HEK293 (cell line): ENCODE measurements around the gene TMEM72.

Experiments
- GLI2 ChIP-seq: fragments of 450-650 bp; formaldehyde crosslinking; IDR thresholded peaks from 2 replicates; pipeline ENCODE4; 2017; ENCODE audit warnings: missing biosample characterization, missing genetic modification characterization, low read depth, borderline replicate concordance
- GLI4 ChIP-seq: fragments of 450-650 bp; formaldehyde crosslinking; IDR thresholded peaks from 2 replicates; pipeline ENCODE4 v1.5.1; 2016; ENCODE audit warnings: missing biosample characterization, missing genetic modification characterization
- GLIS1 ChIP-seq: fragments of 450-650 bp; formaldehyde crosslinking; IDR thresholded peaks from 2 replicates; pipeline ENCODE4 v1.5.1; 2016; ENCODE audit warnings: missing biosample characterization, missing genetic modification characterization
- HOXC10 ChIP-seq: sonication (generic); formaldehyde crosslinking; IDR thresholded peaks from 2 replicates; pipeline ENCODE4 v1.8.1; 2023; ENCODE audit warnings: mild to moderate bottlenecking, missing genetic modification reagents
- KLF1 ChIP-seq: fragments of 450-650 bp; formaldehyde crosslinking; IDR thresholded peaks from 2 replicates; pipeline ENCODE4 v1.5.1; 2016; ENCODE audit warnings: missing biosample characterization, missing genetic modification characterization
- KLF10 ChIP-seq: fragments of 450-650 bp; IDR thresholded peaks from 2 replicates; pipeline ENCODE4 v1.5.1; 2018; ENCODE audit warnings: missing biosample characterization, mild to moderate bottlenecking, missing genetic modification characterization
- KLF17 ChIP-seq: fragments of 450-650 bp; formaldehyde crosslinking; IDR thresholded peaks from 2 replicates; pipeline ENCODE4 v1.5.1; 2016; ENCODE audit warnings: missing biosample characterization, missing genetic modification characterization
- KLF9 ChIP-seq: fragments of 450-650 bp; formaldehyde crosslinking; IDR thresholded peaks from 2 replicates; pipeline ENCODE4 v1.5.1; 2016; ENCODE audit warnings: missing biosample characterization, missing genetic modification characterization, low read depth
- MEIS1 ChIP-seq: sonication (generic); formaldehyde crosslinking; IDR thresholded peaks from 2 replicates; pipeline ENCODE4 v1.8.1; 2022; ENCODE audit warnings: missing genetic modification reagents, mild to moderate bottlenecking, borderline replicate concordance
- OSR2 ChIP-seq: fragments of 450-650 bp; formaldehyde crosslinking; IDR thresholded peaks from 2 replicates; pipeline ENCODE4 v1.5.1; 2016; ENCODE audit warnings: missing biosample characterization, missing genetic modification characterization
- PBX3 ChIP-seq: sonication (generic); formaldehyde crosslinking; IDR thresholded peaks from 2 replicates; pipeline ENCODE4 v1.8.1; 2022; ENCODE audit warnings: mild to moderate bottlenecking, moderate library complexity, missing genetic modification reagents
- TCF7L2 ChIP-seq: IDR thresholded peaks from 2 replicates; pipeline ENCODE4 v1.6.1; 2011; ENCODE audit warnings: low read depth, mild to moderate bottlenecking, inconsistent platforms, low read length, moderate library complexity, borderline replicate concordance
- ZBTB11 ChIP-seq: fragments of 450-650 bp; formaldehyde crosslinking; conservative IDR thresholded peaks from 2 replicates; pipeline ENCODE4 v1.5.1; 2016; ENCODE audit warnings: low read depth, missing biosample characterization, missing genetic modification characterization
- ZBTB8A ChIP-seq: fragments of 450-650 bp; formaldehyde crosslinking; IDR thresholded peaks from 2 replicates; pipeline ENCODE4 v1.5.1; 2016; ENCODE audit warnings: missing biosample characterization, missing genetic modification characterization
- ZEB2 ChIP-seq: fragments of 450-650 bp; formaldehyde crosslinking; IDR thresholded peaks from 2 replicates; pipeline ENCODE4 v1.5.1; 2016; ENCODE audit warnings: missing biosample characterization, missing genetic modification characterization
- ZFHX2 ChIP-seq: fragments of 450-650 bp; formaldehyde crosslinking; conservative IDR thresholded peaks from 2 replicates; pipeline ENCODE4 v1.5.1; 2016; ENCODE audit warnings: missing biosample characterization, missing genetic modification characterization
- ZFP41 ChIP-seq: fragments of 450-650 bp; formaldehyde crosslinking; IDR thresholded peaks from 2 replicates; pipeline ENCODE4 v1.5.1; 2016; ENCODE audit warnings: missing biosample characterization, missing genetic modification characterization, borderline replicate concordance
- ZIC2 ChIP-seq: fragments of 450-650 bp; formaldehyde crosslinking; IDR thresholded peaks from 2 replicates; pipeline ENCODE4 v1.5.1; 2016; ENCODE audit warnings: missing biosample characterization, missing genetic modification characterization
- ZNF10 ChIP-seq: fragments of 450-650 bp; formaldehyde crosslinking; IDR thresholded peaks from 2 replicates; pipeline ENCODE4 v1.5.1; 2017; ENCODE audit warnings: missing biosample characterization, missing genetic modification characterization
- ZNF121 ChIP-seq: fragments of 450-650 bp; formaldehyde crosslinking; IDR thresholded peaks from 2 replicates; pipeline ENCODE4 v1.5.1; 2016; ENCODE audit warnings: missing biosample characterization, missing genetic modification characterization
- ZNF16 ChIP-seq: fragments of 450-650 bp; formaldehyde crosslinking; IDR thresholded peaks from 2 replicates; pipeline ENCODE4 v1.5.1; 2016; ENCODE audit warnings: low read depth, missing biosample characterization, missing genetic modification characterization
- ZNF169 ChIP-seq: fragments of 450-650 bp; formaldehyde crosslinking; IDR thresholded peaks from 2 replicates; pipeline ENCODE4 v1.5.1; 2016; ENCODE audit warnings: missing biosample characterization, missing genetic modification characterization
- ZNF335 ChIP-seq: fragments of 450-650 bp; formaldehyde crosslinking; conservative IDR thresholded peaks from 2 replicates; pipeline ENCODE4 v1.5.1; 2016; ENCODE audit warnings: missing biosample characterization, missing genetic modification characterization
- ZNF341 ChIP-seq: fragments of 450-650 bp; formaldehyde crosslinking; IDR thresholded peaks from 2 replicates; pipeline ENCODE4; 2016; ENCODE audit warnings: low read depth, missing biosample characterization, missing genetic modification characterization
- ZNF488 ChIP-seq: fragments of 450-650 bp; formaldehyde crosslinking; IDR thresholded peaks from 2 replicates; pipeline ENCODE4 v1.5.1; 2016; ENCODE audit warnings: missing biosample characterization, missing genetic modification characterization
- ZNF501 ChIP-seq: fragments of 450-650 bp; formaldehyde crosslinking; IDR thresholded peaks from 2 replicates; pipeline ENCODE4 v1.5.1; 2016; ENCODE audit warnings: missing biosample characterization, missing genetic modification characterization
- ZNF585B ChIP-seq: fragments of 450-650 bp; formaldehyde crosslinking; IDR thresholded peaks from 2 replicates; pipeline ENCODE4 v1.5.1; 2016; ENCODE audit warnings: missing biosample characterization, missing genetic modification characterization
- ZNF621 ChIP-seq: fragments of 450-650 bp; formaldehyde crosslinking; IDR thresholded peaks from 2 replicates; pipeline ENCODE4 v1.5.1; 2017; ENCODE audit warnings: missing biosample characterization, missing genetic modification characterization
- ZNF639 ChIP-seq: fragments of 450-650 bp; formaldehyde crosslinking; IDR thresholded peaks from 2 replicates; pipeline ENCODE4 v1.5.1; 2016; ENCODE audit warnings: missing biosample characterization, missing genetic modification characterization
- ZNF654 ChIP-seq: fragments of 450-650 bp; formaldehyde crosslinking; IDR thresholded peaks from 2 replicates; pipeline ENCODE4 v1.5.1; 2016; ENCODE audit warnings: low read depth, missing biosample characterization, missing genetic modification characterization
- ZNF707 ChIP-seq: fragments of 450-650 bp; formaldehyde crosslinking; IDR thresholded peaks from 2 replicates; pipeline ENCODE4 v1.5.1; 2016; ENCODE audit warnings: missing biosample characterization, missing genetic modification characterization
- ZNF830 ChIP-seq: fragments of 450-650 bp; IDR thresholded peaks from 2 replicates; pipeline ENCODE4 v1.5.0; 2018; ENCODE audit warnings: missing biosample characterization, missing genetic modification characterization, low read depth, mild to moderate bottlenecking, moderate library complexity
- ZXDB ChIP-seq: fragments of 450-650 bp; formaldehyde crosslinking; IDR thresholded peaks from 2 replicates; pipeline ENCODE4 v1.5.1; 2016; ENCODE audit warnings: missing biosample characterization, missing genetic modification characterization

TMEM72 gene

GRCh38 chr10:44978570-44979280, 67.6 kb downstream of the TMEM72 start, which contains the start of gene DEPP1 (continued):
- TF ChIP-seq ZEB2 (tag by site-specific recombination) (no peak), ZNF16 (tag by site-specific recombination) (no peak), ZIC2 (tag by site-specific recombination) (peak; percentile 47; the same call in 1 of the 2 replicates), GLI4 (tag by site-specific recombination) (no peak), ZNF341 (tag by site-specific recombination) (peak; percentile 82), PBX3 (peak; percentile 97), GLI2 (no peak), ZNF121 (tag by site-specific recombination) (no peak), ZFP41 (no peak), ZNF585B (tag by site-specific recombination) (no peak), ZFHX2 (tag by site-specific recombination) (peak; percentile 79), ZNF621 (no peak), KLF9 (tag by site-specific recombination) (peak; percentile 82), ZNF654 (tag by site-specific recombination) (no peak), ZNF488 (tag by site-specific recombination) (no peak), ZNF10 (no peak), KLF10 (tag by site-specific recombination) (peak; percentile 74), ZNF169 (tag by site-specific recombination) (no peak), ZNF501 (tag by site-specific recombination) (no peak), KLF1 (tag by site-specific recombination) (peak; percentile 77), ZBTB11 (tag by site-specific recombination) (peak; percentile 75), ZNF707 (tag by site-specific recombination) (no peak), ZXDB (tag by site-specific recombination) (peak; percentile 72), OSR2 (no peak), ZNF830 (tag by site-specific recombination) (no peak), ZBTB8A (no peak), MEIS1 (CRISPR knock-in tag) (peak; percentile 67; the same call in 1 of the 2 replicates), GLIS1 (tag by site-specific recombination) (peak; percentile 73), TCF7L2 (no peak), ZNF335 (peak; percentile 76), KLF17 (tag by site-specific recombination) (peak; percentile 19), HOXC10 (0 out of 2 replicates have a peak, but pooled peaks have one; percentile 59), ZNF639 (0 out of 2 replicates have a peak, but pooled peaks have one; percentile 49)
